B cell (primary cell): Measurements from ENCODE around the gene MYT1. TPM values are rescaled to one million over a fixed set of nuclear protein-coding genes. Genes with fewer than 3 reads are reported as not detected.

Source experiments
- ATAC-seq: fragments of 200-7000 bp; cut with Tn5 transposase; one replicate; pipeline ENCODE4 v1.10.0; 2021; ENCODE audit warnings: low read depth, mild to moderate bottlenecking, moderate number of reproducible peaks, moderate library complexity
- CTCF ChIA-PET: fragments of 350-600 bp; sonication (Branson Sonifier 250); formaldehyde crosslinking; loops from one replicate; lab custom pipeline; 2021; ENCODE audit warnings: antibody characterized with exemption, inconsistent platforms; lab: Charles Lee
- POLR2A ChIA-PET: fragments of 350-600 bp; sonication (Branson Sonifier 250); formaldehyde crosslinking; loops from one replicate; lab custom pipeline; 2021; ENCODE audit warnings: antibody characterized with exemption; lab: Charles Lee
- DNase-seq: peaks from one replicate; pipeline ENCODE4 v3.0.0; 2013
- H2AFZ ChIP-seq: 2 replicates; pipeline ENCODE4 v1.6.1; 2012; ENCODE audit warnings: mild to moderate bottlenecking, low read depth, low read length; ENCODE audit not compliant: insufficient read depth, poor library complexity, severe bottlenecking
- H3K27ac ChIP-seq, 2 donors: 1 replicate in 1 of 2; 2 replicates in 1 of 2; pipeline ENCODE4 v1.5.1; 2012 to 2013; ENCODE audit warnings: low read length in 2 of 2, mild to moderate bottlenecking in 2 of 2, moderate library complexity in 1 of 2
- H3K27me3 ChIP-seq, 4 experiments: fragments of 200-600 bp in 1 of 4; sonication (generic) in 1 of 4; replicated peaks in 1 of 4; 1 replicate in 2 of 4; 2 replicates in 2 of 4; pipeline versions ENCODE4 v1.6.1 to v1.7.0; 2013 to 2016; ENCODE audit warnings: low read length in 3 of 4, mild to moderate bottlenecking in 2 of 4, mixed read lengths in 1 of 4, moderate library complexity in 1 of 4; ENCODE audit not compliant: insufficient read depth in 4 of 4, control insufficient read depth in 3 of 4; ENCODE audit errors: control extremely low read depth in 1 of 4
- H3K36me3 ChIP-seq, 2 experiments: replicated peaks in 1 of 2; 1 replicate in 1 of 2; 2 replicates in 1 of 2; pipeline versions ENCODE4 v1.6.1 to v1.7.1; 2013; ENCODE audit warnings: low read length in 1 of 2; ENCODE audit not compliant: insufficient read depth in 2 of 2, control insufficient read depth in 1 of 2; ENCODE audit errors: control extremely low read depth in 1 of 2, extremely low read depth in 1 of 2
- H3K4me1 ChIP-seq, 2 donors: fragments of 200-600 bp in 1 of 2; sonication (generic) in 1 of 2; 1 replicate in 1 of 2; 2 replicates in 1 of 2; pipeline versions ENCODE4 v1.5.1 to v1.6.1; 2013 to 2017; ENCODE audit warnings: low read length in 2 of 2; ENCODE audit not compliant: control insufficient read depth in 2 of 2, insufficient read depth in 2 of 2
- H3K4me2 ChIP-seq: replicated peaks from 2 replicates; pipeline ENCODE3; 2012; ENCODE audit warnings: mild to moderate bottlenecking, low read depth, low read length; ENCODE audit not compliant: poor library complexity, severe bottlenecking
- H3K4me3 ChIP-seq, 5 experiments: fragments of 200-600 bp in 1 of 5; sonication (generic) in 1 of 5; 1 replicate in 3 of 5; 2 replicates in 2 of 5; pipeline versions ENCODE4 v1.5.1 to v1.7.0; 2011 to 2016; ENCODE audit warnings: low read length in 4 of 5, mild to moderate bottlenecking in 4 of 5, low read depth in 2 of 5, control low read depth in 1 of 5, moderate library complexity in 1 of 5; ENCODE audit not compliant: insufficient read depth in 1 of 5; ENCODE audit errors: control extremely low read depth in 1 of 5, extremely low read depth in 1 of 5
- H3K79me2 ChIP-seq: fragments of 200-600 bp; sonication (generic); one replicate; pipeline ENCODE4 v1.6.0; 2016; ENCODE audit warnings: low read length; ENCODE audit not compliant: control insufficient read depth, insufficient read depth
- H3K9ac ChIP-seq: fragments of 200-600 bp; sonication (generic); 2 replicates; pipeline ENCODE4 v1.6.1; 2017; ENCODE audit warnings: mild to moderate bottlenecking, low read length, moderate library complexity
- H3K9me3 ChIP-seq, 3 donors: one replicate each; pipeline versions ENCODE4 v1.6.1 to v1.7.1; 2013; ENCODE audit warnings: low read length in 2 of 3; ENCODE audit not compliant: control insufficient read depth in 2 of 3, insufficient read depth in 1 of 3; ENCODE audit errors: control extremely low read depth in 1 of 3
- H4K20me1 ChIP-seq: 2 replicates; pipeline ENCODE4 v1.6.0; 2012; ENCODE audit warnings: mild to moderate bottlenecking, low read length; ENCODE audit not compliant: insufficient read depth, control insufficient read depth, poor library complexity, severe bottlenecking
- H3K27ac Mint-ChIP-seq: one replicate; pipeline ENCODE4 v1.8.0; 2021; ENCODE audit warnings: mixed read lengths
- H3K27me3 Mint-ChIP-seq: one replicate; pipeline ENCODE4 v1.8.0; 2021; ENCODE audit warnings: mixed read lengths
- H3K4me1 Mint-ChIP-seq: one replicate; pipeline ENCODE4 v1.8.0; 2021; ENCODE audit warnings: mixed read lengths
- H3K4me3 Mint-ChIP-seq: one replicate; pipeline ENCODE4 v1.8.0; 2021; ENCODE audit warnings: mixed read lengths
- H3K9me3 Mint-ChIP-seq: one replicate; pipeline ENCODE4 v1.8.0; 2022; ENCODE audit warnings: mixed read lengths; ENCODE audit not compliant: insufficient read depth
- EZH2 ChIP-seq: IDR thresholded peaks from 2 replicates; pipeline ENCODE4 v1.6.1; 2012; ENCODE audit warnings: borderline replicate concordance, low read depth, mild to moderate bottlenecking, moderate library complexity, low read length; ENCODE audit not compliant: insufficient read depth, poor library complexity, severe bottlenecking
- WGBS: methylation state at CpG from one replicate; pipeline ENCODE4 v1.1.5; 2013; ENCODE audit warnings: missing lambda C conversion rate; ENCODE audit not compliant: insufficient coverage; 5-methylcytosine and 5-hydroxymethylcytosine counted together
- intact Hi-C: fragments of 100-400 bp; cut with micrococcal nuclease; formaldehyde crosslinking; loops from one replicate; pipeline ENCODE4 v1.10.0; 2022
- polyA plus RNA-seq: library from polyadenylated mRNA; depleted of rRNA; stranded (reverse); fragments of >200 nt; gene quantifications from 2 replicates; pipeline ENCODE4 v1.2.3, GENCODE V29; 2012
- total RNA-seq, 2 donors: library from RNA; stranded (reverse); fragments of 120-200 nt in 1 of 2; gene quantifications; 1 replicate in 1 of 2; 2 replicates in 1 of 2; pipeline versions ENCODE4 v1.2.3 to v1.2.4, GENCODE V29; 2013 to 2022
- TF ChIP-seq, protein P1 (sequence below): fragments of 200-600 bp; IDR thresholded peaks from one replicate; pipeline ENCODE4 v1.8.0; 2022; ENCODE audit warnings: antibody characterized with exemption, mild to moderate bottlenecking

MYT1 gene
- total and polyA plus RNA-seq, 2 donors (not counting 1 experiment from before 2014, with no cell fraction given): 0.49 to 42.2 TPM

DNA sequence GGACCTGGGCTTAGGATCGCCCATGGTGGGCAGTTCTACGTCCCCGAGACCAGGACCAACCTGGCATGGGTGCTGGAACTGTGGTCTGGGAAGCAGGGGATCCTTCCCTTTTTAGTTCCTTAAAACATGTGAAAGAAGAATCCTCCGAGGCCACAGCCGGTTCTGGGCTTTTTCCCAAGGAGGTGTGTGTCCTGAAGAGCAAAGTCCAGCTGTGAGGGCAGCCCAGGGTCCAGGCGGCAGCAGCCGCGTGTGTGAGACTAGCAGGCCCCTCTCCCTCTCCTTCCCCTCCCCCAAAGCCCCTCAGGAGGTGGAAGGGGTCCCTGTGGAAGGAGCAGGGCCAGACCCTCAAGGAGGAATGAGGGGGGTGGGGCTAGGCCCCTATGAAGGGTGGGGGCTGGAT, 56.2 kb downstream of the MYT1 start:
- WGBS: 91% methylated on average over 5 of the region's 8 CpGs
- peaks cover 20% of the 10 kb centered on the region for H3K27me3 Mint-ChIP-seq

DNA sequence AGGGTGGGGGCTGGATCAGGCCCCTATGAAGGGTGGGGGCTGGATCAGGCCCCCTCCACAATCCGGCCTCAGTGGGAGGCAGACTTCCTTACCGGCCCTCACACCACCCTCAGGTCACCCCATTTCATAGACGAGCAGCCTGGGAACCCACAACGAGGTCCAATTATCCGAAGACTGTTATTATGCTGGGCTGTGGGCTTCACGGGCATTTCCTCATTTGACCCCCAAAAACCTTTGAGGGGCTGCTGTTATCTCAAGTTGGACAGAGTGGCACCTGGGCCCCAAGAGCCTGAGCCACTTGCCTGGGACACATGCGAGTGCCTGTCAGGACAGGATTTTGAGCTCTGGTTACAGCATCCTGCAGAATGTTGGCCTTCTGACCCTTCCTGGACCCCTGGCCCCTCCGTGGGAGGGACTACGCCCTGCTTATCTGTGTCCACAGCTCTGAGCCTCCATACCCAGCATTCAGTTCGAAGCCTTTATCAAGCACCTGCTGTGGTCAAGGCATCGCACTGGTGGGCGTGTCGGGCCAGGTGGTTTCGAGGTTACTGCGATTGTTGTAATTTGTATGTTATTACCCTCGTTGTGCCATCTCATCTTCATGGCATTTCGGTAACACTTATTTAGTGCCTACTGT, 56.8 kb downstream of the MYT1 start:
- 86% methylated on average over 14 of the region's 17 CpGs for WGBS
- Mint-ChIP-seq H3K9me3 (no peaks in the 10 kb centered on the region), H3K27me3 (peaks cover 20% of the 10 kb centered on the region), H3K27ac (no peak overlapping the region), H3K4me3 (no peak overlapping the region), H3K4me1 (no peaks in the 10 kb centered on the region)
- no peak for TF ChIP-seq EZH2
- TF ChIP-seq, protein P1, sequence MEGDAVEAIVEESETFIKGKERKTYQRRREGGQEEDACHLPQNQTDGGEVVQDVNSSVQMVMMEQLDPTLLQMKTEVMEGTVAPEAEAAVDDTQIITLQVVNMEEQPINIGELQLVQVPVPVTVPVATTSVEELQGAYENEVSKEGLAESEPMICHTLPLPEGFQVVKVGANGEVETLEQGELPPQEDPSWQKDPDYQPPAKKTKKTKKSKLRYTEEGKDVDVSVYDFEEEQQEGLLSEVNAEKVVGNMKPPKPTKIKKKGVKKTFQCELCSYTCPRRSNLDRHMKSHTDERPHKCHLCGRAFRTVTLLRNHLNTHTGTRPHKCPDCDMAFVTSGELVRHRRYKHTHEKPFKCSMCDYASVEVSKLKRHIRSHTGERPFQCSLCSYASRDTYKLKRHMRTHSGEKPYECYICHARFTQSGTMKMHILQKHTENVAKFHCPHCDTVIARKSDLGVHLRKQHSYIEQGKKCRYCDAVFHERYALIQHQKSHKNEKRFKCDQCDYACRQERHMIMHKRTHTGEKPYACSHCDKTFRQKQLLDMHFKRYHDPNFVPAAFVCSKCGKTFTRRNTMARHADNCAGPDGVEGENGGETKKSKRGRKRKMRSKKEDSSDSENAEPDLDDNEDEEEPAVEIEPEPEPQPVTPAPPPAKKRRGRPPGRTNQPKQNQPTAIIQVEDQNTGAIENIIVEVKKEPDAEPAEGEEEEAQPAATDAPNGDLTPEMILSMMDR: no peak
- Histone ChIP-seq H3K36me3 (no peaks in the 10 kb centered on the region), H2AFZ (no peak overlapping the region), H3K9ac (no peak overlapping the region), H3K4me3 (no peak overlapping the region), H3K9me3 (no peaks in the 10 kb centered on the region), H3K27me3 (no peaks in the 10 kb centered on the region), H3K4me2 (no peak overlapping the region), H3K27ac (no peak overlapping the region), H4K20me1 (no peaks in the 10 kb centered on the region), H3K79me2 (no peaks in the 10 kb centered on the region), H3K4me1 (no peaks in the 10 kb centered on the region)
- DNase-seq (no peak), ATAC-seq (no peak)
- ChIA-PET POLR2A (no interaction called here), CTCF (no interaction called here)
- intact Hi-C loops: no loop called here

More for the DNA sequence above, 56.2 kb downstream of the MYT1 start:
- Histone ChIP-seq H2AFZ (no peak overlapping the region), H3K4me1 (no peaks in the 10 kb centered on the region), H3K27me3 (no peaks in the 10 kb centered on the region), H4K20me1 (no peaks in the 10 kb centered on the region), H3K27ac (no peak overlapping the region), H3K9ac (no peak overlapping the region), H3K36me3 (no peaks in the 10 kb centered on the region), H3K4me2 (no peak overlapping the region), H3K4me3 (no peak overlapping the region), H3K9me3 (no peaks in the 10 kb centered on the region), H3K79me2 (no peaks in the 10 kb centered on the region)
- TF ChIP-seq EZH2: no peak
- TF ChIP-seq, protein P1: no peak
- Mint-ChIP-seq H3K9me3 (no peaks in the 10 kb centered on the region), H3K4me1 (no peaks in the 10 kb centered on the region), H3K4me3 (no peak overlapping the region), H3K27ac (no peak overlapping the region)
- DNase-seq: no peak
- no peak for ATAC-seq
- CTCF ChIA-PET: no interaction called here
- POLR2A ChIA-PET: no interaction called here
- intact Hi-C loops: no loop called here
